OCI-LY3 (cell line): ENCODE results near the gene ST14.
A peak's percentile ranks its signal among the peaks of the same experiment; 100 is the strongest.
"Not testable (repeated sequence)": the region's sequence is repeated elsewhere in the genome, so short reads cannot be mapped to it uniquely, and the experiment has no call there.

Source experiments
- H2AFZ ChIP-seq: fragments of 200-600, 300-600 bp; shearing (Covaris generic); 2 replicates; pipeline ENCODE4 v1.6.0; 2014; ENCODE audit warnings: antibody characterized with exemption, low read depth, low read length
- H3K27ac ChIP-seq: fragments of 200-600, 300-600 bp; sonication (generic); 2 replicates; pipeline ENCODE4 v1.5.1; 2014; ENCODE audit warnings: mild to moderate bottlenecking, low read length, moderate library complexity, mixed read lengths
- H3K27me3 ChIP-seq: fragments of 200-600, 300-600 bp; sonication (generic); 2 replicates; pipeline ENCODE4 v1.6.1; 2014; ENCODE audit warnings: low read depth, low read length, mixed read lengths
- H3K36me3 ChIP-seq: fragments of 200-600, 300-600 bp; sonication (generic); replicated peaks from 2 replicates; pipeline ENCODE3; 2014; ENCODE audit warnings: low read depth, low read length, mixed read lengths
- H3K4me1 ChIP-seq: fragments of 300-600, 200-600 bp; sonication (generic); 2 replicates; pipeline ENCODE4 v1.6.1; 2014; ENCODE audit warnings: low read length, mixed read lengths
- H3K4me2 ChIP-seq: fragments of 200-600, 300-600 bp; sonication (generic); 2 replicates; pipeline ENCODE4 v1.6.1; 2014; ENCODE audit warnings: low read length, mixed read lengths
- H3K4me3 ChIP-seq: fragments of 300-600, 200-600 bp; sonication (generic); 2 replicates; pipeline ENCODE4 v1.5.1; 2014; ENCODE audit warnings: antibody characterized with exemption, mild to moderate bottlenecking, low read length, moderate library complexity
- H3K79me2 ChIP-seq: fragments of 300-600, 200-600 bp; shearing (Covaris generic); 2 replicates; pipeline ENCODE4 v1.6.1; 2014; ENCODE audit warnings: mild to moderate bottlenecking, low read length, mixed read lengths
- H3K9ac ChIP-seq: fragments of 300-600, 200-600 bp; shearing (Covaris generic); 2 replicates; pipeline ENCODE4 v1.6.0; 2014; ENCODE audit warnings: mild to moderate bottlenecking, low read length, moderate library complexity
- H3K9me3 ChIP-seq: fragments of 200-600, 300-600 bp; shearing (Covaris generic); 2 replicates; pipeline ENCODE4 v1.6.1; 2014; ENCODE audit warnings: low read length, mixed read lengths; ENCODE audit not compliant: insufficient read depth
- H4K20me1 ChIP-seq: fragments of 200-600, 300-600 bp; sonication (generic); 2 replicates; pipeline ENCODE4 v1.6.1; 2016; ENCODE audit warnings: low read length, mixed read lengths; ENCODE audit not compliant: insufficient read depth
- CTCF ChIP-seq: fragments of 200-600, 300-600 bp; sonication (generic); IDR thresholded peaks from 2 replicates; pipeline ENCODE4 v1.5.1; 2014; ENCODE audit warnings: antibody characterized with exemption, low read length, low read depth
- EZH2phosphoT487 ChIP-seq: fragments of 200-600 bp; shearing (Covaris generic); IDR thresholded peaks from 2 replicates; pipeline ENCODE4 v1.6.1; 2018; ENCODE audit warnings: antibody characterized with exemption, mixed run types, low read depth

Gene ST14

GRCh38 chr11:130237282-130238006 lies 77.9 kb downstream of the ST14 start:
- no peak overlapping the region for H2AFZ ChIP-seq
- H3K4me3 ChIP-seq = peak overlapping the region; percentile 63
- no peak for TF ChIP-seq EZH2phosphoT487
- TF ChIP-seq CTCF = no peak
- peak overlapping the region; percentile 87 for H3K27ac ChIP-seq
- H4K20me1 ChIP-seq = no peaks in the 10 kb centered on the region
- peaks cover 38% of the 10 kb centered on the region for H3K4me1 ChIP-seq
- H3K9me3 ChIP-seq = no peaks in the 10 kb centered on the region
- peaks cover 4% of the 10 kb centered on the region for H3K36me3 ChIP-seq
- H3K9ac ChIP-seq = peak overlapping the region; percentile 50
- H3K27me3 ChIP-seq = no peaks in the 10 kb centered on the region
- H3K79me2 ChIP-seq = no peaks in the 10 kb centered on the region
- H3K4me2 ChIP-seq = peak overlapping the region; percentile 79

- Histone ChIP-seq H3K79me2 (peaks cover 28% of the 10 kb centered on the region), H3K27ac (no peak overlapping the region), H3K36me3 (peaks cover 7% of the 10 kb centered on the region), H4K20me1 (peaks cover 8% of the 10 kb centered on the region; the same call in 1 of the 2 replicates), H3K4me1 (peaks cover 46% of the 10 kb centered on the region), H3K9me3 (no peaks in the 10 kb centered on the region), H3K27me3 (no peaks in the 10 kb centered on the region), H2AFZ (no peak overlapping the region), H3K4me3 (no peak overlapping the region), H3K4me2 (no peak overlapping the region), H3K9ac (no peak overlapping the region)
- TF ChIP-seq CTCF (no peak), EZH2phosphoT487 (no peak)
These were observed 82.1 kb downstream of the ST14 start for GRCh38 chr11:130241713-130242112.

GRCh38 chr11:130243816-130244215 lies 84.2 kb downstream of the ST14 start:
- peak overlapping the region; percentile 42; the same call in 1 of the 2 replicates for H3K9ac ChIP-seq

GRCh38 chr11:130244848-130245247 lies 85.3 kb downstream of the ST14 start:
- peaks cover 34% of the 10 kb centered on the region for H3K79me2 ChIP-seq
- no peaks in the 10 kb centered on the region for H3K9me3 ChIP-seq
- H3K4me3 ChIP-seq = no peak overlapping the region
- H4K20me1 ChIP-seq = peaks cover 8% of the 10 kb centered on the region; the same call in 1 of the 2 replicates
- no peak overlapping the region for H3K27ac ChIP-seq
- no peaks in the 10 kb centered on the region for H3K27me3 ChIP-seq
- H3K4me2 ChIP-seq = no peak overlapping the region
- no peak overlapping the region for H2AFZ ChIP-seq
- TF ChIP-seq CTCF (no peak), EZH2phosphoT487 (no peak)
- H3K36me3 ChIP-seq = peaks cover 10% of the 10 kb centered on the region
- peaks cover 21% of the 10 kb centered on the region for H3K4me1 ChIP-seq
- H3K9ac ChIP-seq = no peak overlapping the region

More at GRCh38 chr11:130243816-130244215, 84.2 kb downstream of the ST14 start:
- Histone ChIP-seq H3K27ac (peak overlapping the region; percentile 59), H3K27me3 (no peaks in the 10 kb centered on the region), H4K20me1 (peaks cover 8% of the 10 kb centered on the region; the same call in 1 of the 2 replicates), H3K79me2 (peaks cover 34% of the 10 kb centered on the region), H3K36me3 (peaks cover 7% of the 10 kb centered on the region), H3K4me3 (peak overlapping the region; percentile 42), H3K4me1 (peaks cover 25% of the 10 kb centered on the region), H3K9me3 (no peaks in the 10 kb centered on the region), H2AFZ (no peak overlapping the region), H3K4me2 (peak overlapping the region; percentile 73)
- no peak for TF ChIP-seq EZH2phosphoT487

GRCh38 chr11:130245375-130245774 lies 85.8 kb downstream of the ST14 start:
- not testable (repeated sequence) for H3K9ac ChIP-seq, H3K36me3 ChIP-seq, H3K27me3 ChIP-seq, H3K4me2 ChIP-seq, H3K27ac ChIP-seq, H2AFZ ChIP-seq, H3K4me3 ChIP-seq, H4K20me1 ChIP-seq, H3K9me3 ChIP-seq
- Histone ChIP-seq H3K4me1 (peaks cover 21% of the 10 kb centered on the region), H3K79me2 (peaks cover 39% of the 10 kb centered on the region)
